Measurements from ENCODE around the gene PRRX1. TPM values are rescaled to one million over a fixed set of nuclear protein-coding genes. Genes with fewer than 3 reads are reported as not detected.

The PRRX1 gene
- total and polyA plus RNA-seq, 2 of the 13 experiments (the other 11 are each of a cell fraction or from before 2014, with no cell fraction given) = not detected

GRCh38 chr1:170674239-170674638 is 10.3 kb downstream of the PRRX1 start:
- H3K27me3 ChIP-seq (ENCODE audit: control insufficient read depth in 1 of 2, insufficient read depth in 2 of 2, low read length in 2 of 2) = peaks cover 0 to 19% of the 10 kb centered on the region in 2 experiments; a peak in 1 of 5 replicates
- H3K9me3 ChIP-seq (ENCODE audit: low read length) = no peaks in the 10 kb centered on the region
- H3K36me3 ChIP-seq (replicated peaks in 1 of 2; ENCODE audit: control insufficient read depth in 1 of 2, insufficient read depth in 2 of 2, low read length in 2 of 2) = no peaks in the 10 kb centered on the region
- ATAC-seq (no peak), DNase-seq (ENCODE audit: low spot score) (no peak), FAIRE-seq (no peak)
- 19% methylated on average over 3 of the region's 3 CpGs for WGBS (ENCODE audit: low lambda C conversion rate)
- H3K4me3 ChIP-seq (replicated peaks in 1 of 3; ENCODE audit: insufficient read depth in 1 of 3, low read depth in 2 of 3, low read length in 3 of 3) = no peak overlapping the region
- H3K79me2 ChIP-seq (ENCODE audit: insufficient read depth, low read length) = no peaks in the 10 kb centered on the region
- no peak overlapping the region for H3K9ac ChIP-seq (ENCODE audit: insufficient read depth, low read depth, low read length)
- intact Hi-C loops (cut with micrococcal nuclease; ENCODE audit: unreplicated experiment) = no loop called here
- BruUV-seq (replicated peaks) = no TSS peak
- H4K20me1 ChIP-seq (ENCODE audit: insufficient read depth, low read length) = no peaks in the 10 kb centered on the region
- no peak overlapping the region for H3K4me2 ChIP-seq (ENCODE audit: low read depth, low read length)
- ChIA-PET CTCF (ENCODE audit: low intra/inter-chr PET ratio, low total read pairs) (no interaction called here), POLR2A (no interaction called here)
- H2AFZ ChIP-seq (ENCODE audit: low read length) = no peak overlapping the region
- in situ Hi-C loops (cut with HindIII; ENCODE audit: extremely low pct_ligation_motif_present, low pct_unique_long_range_greater_than_20kb) = no loop called here
- H3K27ac ChIP-seq (ENCODE audit: extremely low read length, insufficient read depth, low read length) = no peak overlapping the region
- TF ChIP-seq ZNF224 (CRISPR knock-in tag; IDR thresholded peaks at IDR 0.05) = no peak
- TF ChIP-seq ZFP36 (IDR thresholded peaks at IDR 0.05; ENCODE audit: borderline replicate concordance, low read depth, low read length, partially characterized antibody) = no peak
- TF ChIP-seq THAP8 (CRISPR knock-in tag; IDR thresholded peaks at IDR 0.05; ENCODE audit: borderline replicate concordance) = no peak
- TF ChIP-seq ZNF567 (CRISPR knock-in tag; IDR thresholded peaks at IDR 0.05; ENCODE audit: borderline replicate concordance) = no peak
- TF ChIP-seq DBP (CRISPR knock-in tag; IDR thresholded peaks at IDR 0.05; ENCODE audit: not compliant biosample characterization) = no peak
- TF ChIP-seq ZNF33B (CRISPR knock-in tag; IDR thresholded peaks at IDR 0.05) = no peak
- no peak for TF ChIP-seq CBX2 (IDR thresholded peaks at IDR 0.05; ENCODE audit: low read depth, low read length)
- no peak for TF ChIP-seq CBX2 (CRISPR knock-in tag; IDR thresholded peaks at IDR 0.05; ENCODE audit: low read depth)
- TF ChIP-seq ZNF580 (CRISPR knock-in tag; IDR thresholded peaks at IDR 0.05; ENCODE audit: borderline replicate concordance, low read depth) = no peak
- TF ChIP-seq BCL3 (CRISPR knock-in tag; IDR thresholded peaks at IDR 0.05) = no peak
- TF ChIP-seq BRF2 (CRISPR knock-in tag; IDR thresholded peaks at IDR 0.05) = no peak
- H3K4me1 ChIP-seq (ENCODE audit: insufficient read depth, low read length) = no peaks in the 10 kb centered on the region

All from HepG2 (cell line).